NT2/D1 (cell line): ENCODE results near the gene JCAD.

Experiments
- YY1 ChIP-seq: IDR thresholded peaks from 2 replicates; pipeline ENCODE4 v1.6.1; 2011; ENCODE audit not compliant: insufficient read length, insufficient read depth
- ZNF274 ChIP-seq: IDR thresholded peaks from 2 replicates; pipeline ENCODE4 v1.6.1; 2011; ENCODE audit warnings: mild to moderate bottlenecking, low read depth, low read length

GRCh38 chr10:30011396-30011795, 48.0 kb downstream of the JCAD start:
- TF ChIP-seq YY1 (no peak), ZNF274 (no peak)
